Neuronal stem cell (in vitro differentiated cells): ENCODE measurements around the gene RAB5A.

ENCODE experiments used
- DNase-seq: peaks from one replicate; pipeline ENCODE4 v3.0.0-alpha.2; 2013; ENCODE audit warnings: low spot score
- H2AFZ ChIP-seq: one replicate; pipeline ENCODE4 v1.6.1; 2013; ENCODE audit warnings: mild to moderate bottlenecking, low read length, inconsistent platforms
- H2AK5ac ChIP-seq: 2 replicates; pipeline ENCODE4 v1.6.1; 2013; ENCODE audit warnings: low read depth, mild to moderate bottlenecking, inconsistent platforms, low read length, moderate library complexity, mixed read lengths
- H2BK120ac ChIP-seq: 2 replicates; pipeline ENCODE4 v1.6.1; 2013; ENCODE audit warnings: low read depth, mild to moderate bottlenecking, inconsistent platforms, low read length, moderate library complexity, mixed read lengths
- H2BK12ac ChIP-seq: one replicate; pipeline ENCODE4 v1.6.1; 2013; ENCODE audit warnings: low read length, inconsistent platforms
- H2BK15ac ChIP-seq: 2 replicates; pipeline ENCODE4 v1.6.1; 2013; ENCODE audit warnings: mild to moderate bottlenecking, low read length, inconsistent platforms, mixed read lengths
- H2BK5ac ChIP-seq: one replicate; pipeline ENCODE4 v1.6.1; 2013; ENCODE audit warnings: inconsistent platforms, mild to moderate bottlenecking, low read length, moderate library complexity
- H3K14ac ChIP-seq: one replicate; pipeline ENCODE4 v1.6.1; 2013; ENCODE audit warnings: low read length, inconsistent platforms
- H3K18ac ChIP-seq: 2 replicates; pipeline ENCODE4 v1.6.1; 2013; ENCODE audit warnings: low read length, inconsistent platforms
- H3K23ac ChIP-seq: 2 replicates; pipeline ENCODE4 v1.6.1; 2013; ENCODE audit warnings: low read depth, mild to moderate bottlenecking, mixed read lengths, low read length, inconsistent platforms; ENCODE audit not compliant: poor library complexity
- H3K27ac ChIP-seq: replicated peaks from 3 replicates; pipeline ENCODE4 v1.5.1; 2013; ENCODE audit warnings: low read length, inconsistent platforms
- H3K27me3 ChIP-seq, 3 experiments: 2 replicates each; pipeline ENCODE4 v1.6.1; 2013; ENCODE audit warnings: low read length in 3 of 3, mild to moderate bottlenecking in 2 of 3, inconsistent platforms in 1 of 3, low read depth in 1 of 3, mixed read lengths in 1 of 3, moderate library complexity in 1 of 3; ENCODE audit not compliant: control insufficient read depth in 3 of 3, insufficient read depth in 3 of 3
- H3K36me3 ChIP-seq, 2 donors: replicated peaks in 1 of 2; 2 replicates each; pipeline ENCODE4 v1.6.1; 2013; ENCODE audit warnings: low read length in 2 of 2; ENCODE audit not compliant: control insufficient read depth in 2 of 2, insufficient read depth in 2 of 2
- H3K4ac ChIP-seq: 2 replicates; pipeline ENCODE4 v1.6.1; 2013; ENCODE audit warnings: inconsistent platforms, mild to moderate bottlenecking, low read length, moderate library complexity
- H3K4me1 ChIP-seq, 2 donors: 1 replicate in 1 of 2; 2 replicates in 1 of 2; pipeline ENCODE4 v1.6.1; 2013; ENCODE audit warnings: low read length in 2 of 2, low read depth in 1 of 2; ENCODE audit not compliant: control insufficient read depth in 2 of 2, insufficient read depth in 1 of 2
- H3K4me2 ChIP-seq: one replicate; pipeline ENCODE4 v1.6.1; 2013; ENCODE audit warnings: mild to moderate bottlenecking, low read length, inconsistent platforms; ENCODE audit not compliant: insufficient read depth, poor library complexity, severe bottlenecking
- H3K4me3 ChIP-seq, 2 donors: 2 replicates each; pipeline ENCODE4 v1.5.1; 2013; ENCODE audit warnings: low read length in 2 of 2, mild to moderate bottlenecking in 2 of 2, inconsistent platforms in 1 of 2, moderate library complexity in 1 of 2
- H3K79me1 ChIP-seq: one replicate; pipeline ENCODE4 v1.6.1; 2013; ENCODE audit warnings: low read depth, mild to moderate bottlenecking, inconsistent platforms, low read length, moderate library complexity
- H3K9ac ChIP-seq: one replicate; pipeline ENCODE4 v1.6.1; 2013; ENCODE audit warnings: mild to moderate bottlenecking, low read depth, low read length, inconsistent platforms; ENCODE audit not compliant: poor library complexity
- H3K9me3 ChIP-seq, 2 donors: replicated peaks in 1 of 2; 2 replicates each; pipeline versions ENCODE3 to v1.6.1; 2013; ENCODE audit warnings: low read length in 2 of 2, mild to moderate bottlenecking in 2 of 2, inconsistent platforms in 1 of 2, low read depth in 1 of 2, mixed read lengths in 1 of 2, moderate library complexity in 1 of 2; ENCODE audit not compliant: control insufficient read depth in 2 of 2, insufficient read depth in 1 of 2
- H4K8ac ChIP-seq: one replicate; pipeline ENCODE4 v1.6.1; 2013; ENCODE audit warnings: low read depth, mild to moderate bottlenecking, inconsistent platforms, low read length, moderate library complexity
- H4K91ac ChIP-seq: one replicate; pipeline ENCODE4 v1.6.1; 2013; ENCODE audit warnings: low read length, low read depth, mild to moderate bottlenecking, inconsistent platforms; ENCODE audit not compliant: poor library complexity
- WGBS, 2 donors: extraction: QIAGEN DNeasy Blood & Tissue Kit; methylation state at CpG; one replicate each; pipeline ENCODE4 v1.1.7; 2013; ENCODE audit warnings: missing lambda C conversion rate in 2 of 2, mixed read lengths in 1 of 2; ENCODE audit not compliant: insufficient read length in 2 of 2, insufficient replicate concordance in 1 of 2; ENCODE audit errors: extremely low coverage in 2 of 2; 5-methylcytosine and 5-hydroxymethylcytosine counted together

The RAB5A gene

DNA sequence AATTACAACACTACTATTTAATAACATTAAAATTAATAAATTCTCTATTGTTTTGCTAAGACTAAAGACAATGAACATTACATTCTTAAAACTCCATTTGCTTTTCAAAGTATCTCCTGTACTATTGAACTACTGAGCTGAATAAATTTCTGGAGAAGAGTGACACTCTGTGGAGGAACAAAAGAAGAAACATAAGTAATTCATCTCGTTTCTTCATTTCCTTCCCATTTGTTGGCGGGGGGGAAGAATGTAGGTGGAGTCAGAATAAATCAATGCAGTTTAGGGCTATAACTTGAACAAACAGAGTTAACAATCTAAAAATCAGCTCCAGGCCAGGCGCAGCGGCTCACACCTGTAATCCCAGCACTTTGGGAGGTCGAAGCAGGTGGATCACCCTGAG is 45.6 kb upstream of the RAB5A start:
- Histone ChIP-seq H3K18ac (no peak overlapping the region), H3K4ac (no peak overlapping the region), H3K27me3 (no peaks in the 10 kb centered on the region), H2AK5ac (no peak overlapping the region), H3K4me3 (no peak overlapping the region), H2BK120ac (no peak overlapping the region), H3K79me1 (no peaks in the 10 kb centered on the region), H3K14ac (no peak overlapping the region), H4K8ac (no peak overlapping the region), H3K4me2 (no peak overlapping the region), H3K27ac (no peak overlapping the region), H3K36me3 (no peaks in the 10 kb centered on the region), H2BK12ac (no peak overlapping the region), H4K91ac (no peak overlapping the region), H2AFZ (no peak overlapping the region), H3K4me1 (peaks cover 0 to 3% of the 10 kb centered on the region in 2 donors), H2BK5ac (no peak overlapping the region), H3K9ac (no peak overlapping the region), H3K23ac (no peak overlapping the region), H2BK15ac (no peak overlapping the region), H3K9me3 (no peaks in the 10 kb centered on the region)
- no peak for DNase-seq
- WGBS, 2 donors: no CpG with 5 or more reads among the region's 5 CpGs

- H3K9me3 ChIP-seq: no peaks in the 10 kb centered on the region
- no CpG with 5 or more reads among the region's 4 CpGs for WGBS, 2 donors
- H4K8ac ChIP-seq: no peak overlapping the region
- no peak for DNase-seq
- H3K4me2 ChIP-seq: no peak overlapping the region
- no peak overlapping the region for H3K23ac ChIP-seq
- no peak overlapping the region for H3K9ac ChIP-seq
- no peak overlapping the region for H2AFZ ChIP-seq
- no peaks in the 10 kb centered on the region for H3K36me3 ChIP-seq
- no peak overlapping the region for H2BK120ac ChIP-seq
- H2AK5ac ChIP-seq: no peak overlapping the region
- no peak overlapping the region for H2BK15ac ChIP-seq
- H3K27ac ChIP-seq: no peak overlapping the region
- H3K27me3 ChIP-seq: no peaks in the 10 kb centered on the region
- H2BK5ac ChIP-seq: no peak overlapping the region
- no peak overlapping the region for H3K14ac ChIP-seq
- no peak overlapping the region for H2BK12ac ChIP-seq
- H3K4me3 ChIP-seq: no peak overlapping the region
- H3K4ac ChIP-seq: no peak overlapping the region
- H3K79me1 ChIP-seq: no peaks in the 10 kb centered on the region
- H4K91ac ChIP-seq: no peak overlapping the region
- peaks cover 0 to 3% of the 10 kb centered on the region in 2 donors for H3K4me1 ChIP-seq
- no peak overlapping the region for H3K18ac ChIP-seq
These were observed 45.0 kb upstream of the RAB5A start for GRCh38 chr3:19901918-19902317.

DNA sequence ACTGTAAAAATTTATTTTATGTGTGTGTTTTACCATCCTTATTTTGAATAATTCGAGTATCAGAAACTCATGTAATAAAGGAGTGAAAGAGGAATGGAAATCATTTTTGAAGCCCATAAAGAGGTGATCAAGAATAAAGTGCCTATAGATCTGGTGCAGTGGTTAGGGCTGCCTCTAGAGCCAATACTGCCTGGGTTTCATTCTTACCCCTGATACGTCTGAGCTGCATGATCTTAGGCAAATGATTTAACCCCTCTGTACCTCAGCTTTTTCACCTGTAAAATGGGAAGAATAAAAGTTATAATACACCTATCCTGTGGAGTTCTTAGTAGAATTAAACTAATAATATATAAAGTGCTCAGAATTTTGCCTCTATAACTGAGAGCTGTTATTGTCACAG is 43.2 kb upstream of the RAB5A start:
- Histone ChIP-seq H3K4me3 (no peak overlapping the region), H3K23ac (no peak overlapping the region), H3K27me3 (no peaks in the 10 kb centered on the region), H4K91ac (no peak overlapping the region), H3K27ac (no peak overlapping the region), H2BK5ac (no peak overlapping the region), H3K4ac (no peak overlapping the region), H2BK120ac (no peak overlapping the region), H2AK5ac (no peak overlapping the region), H3K36me3 (no peaks in the 10 kb centered on the region), H2BK15ac (no peak overlapping the region), H3K9me3 (no peaks in the 10 kb centered on the region), H4K8ac (no peak overlapping the region), H2AFZ (no peak overlapping the region), H3K4me1 (peaks cover 0 to 3% of the 10 kb centered on the region in 2 donors), H2BK12ac (no peak overlapping the region), H3K4me2 (no peak overlapping the region), H3K14ac (no peak overlapping the region), H3K9ac (no peak overlapping the region), H3K79me1 (no peaks in the 10 kb centered on the region), H3K18ac (no peak overlapping the region)
- no peak for DNase-seq
- WGBS, 2 donors: no CpG with 5 or more reads among the region's 2 CpGs

DNA sequence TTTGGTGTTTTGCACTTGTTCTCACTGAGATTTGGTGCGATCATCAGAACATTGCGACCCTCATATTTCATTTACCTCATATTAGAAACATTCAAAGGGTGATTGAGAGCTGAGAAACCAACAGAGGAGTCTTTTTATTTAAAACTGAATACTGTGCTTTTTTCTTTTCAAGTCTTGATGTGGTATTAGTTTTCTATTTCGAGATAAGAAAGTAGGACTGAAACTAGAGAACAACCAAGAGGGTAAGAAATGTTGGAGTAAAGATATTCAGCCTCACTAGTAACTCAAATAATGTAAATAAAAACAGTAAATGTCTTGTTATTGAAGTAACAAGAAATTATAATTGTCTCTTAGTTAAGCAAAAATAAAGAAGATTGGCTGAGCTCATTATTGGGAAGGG is 39.4 kb upstream of the RAB5A start:
- Histone ChIP-seq H2BK120ac (no peak overlapping the region), H2BK12ac (no peak overlapping the region), H3K4ac (no peak overlapping the region), H2BK15ac (no peak overlapping the region), H3K36me3 (no peaks in the 10 kb centered on the region), H3K4me3 (no peak overlapping the region), H2AK5ac (no peak overlapping the region), H3K4me2 (no peak overlapping the region), H2AFZ (no peak overlapping the region), H2BK5ac (no peak overlapping the region), H3K14ac (no peak overlapping the region), H4K8ac (no peak overlapping the region), H3K23ac (no peak overlapping the region), H3K4me1 (no peaks in the 10 kb centered on the region), H3K9ac (no peak overlapping the region), H3K27ac (no peak overlapping the region), H3K18ac (no peak overlapping the region), H3K27me3 (no peaks in the 10 kb centered on the region), H3K9me3 (no peaks in the 10 kb centered on the region), H4K91ac (no peak overlapping the region), H3K79me1 (no peaks in the 10 kb centered on the region)
- DNase-seq: no peak
- no CpG with 5 or more reads among the region's 3 CpGs for WGBS, 2 donors
